ENCODE data around the gene KLLN. TPM values are rescaled to one million over a fixed set of nuclear protein-coding genes. Genes with fewer than 3 reads are reported as not detected.
"Not testable (repeated sequence)": the region's sequence is repeated elsewhere in the genome, so short reads cannot be mapped to it uniquely, and the experiment has no call there.

The KLLN gene
- total RNA-seq, 4 donors from 2014 or later, result 0.60 to 1.9 (median 1.0) TPM

GRCh38 chr10:87886635-87887034 lies 23.3 kb upstream of the KLLN start:
- no peak for ATAC-seq (ENCODE audit: low FRiP score)
- DNase-seq (ENCODE audit: low spot score), result no peak
- TF ChIP-seq CTCF (IDR thresholded peaks at IDR 0.05), result no peak

- ATAC-seq (ENCODE audit: low FRiP score) (no peak), DNase-seq (ENCODE audit: low spot score) (no peak)
- no peak for TF ChIP-seq CTCF (IDR thresholded peaks at IDR 0.05)
These were observed 19.4 kb upstream of the KLLN start for GRCh38 chr10:87882555-87883294.

- DNase-seq (ENCODE audit: low spot score); ATAC-seq (ENCODE audit: low FRiP score): not testable (repeated sequence)
These were observed 18.2 kb upstream of the KLLN start for GRCh38 chr10:87881373-87882059.

- ATAC-seq (ENCODE audit: low FRiP score), result no peak
- DNase-seq (ENCODE audit: low spot score), result no peak
- no peak for TF ChIP-seq CTCF (IDR thresholded peaks at IDR 0.05)
These were observed 17.0 kb upstream of the KLLN start for GRCh38 chr10:87880336-87880735.

GRCh38 chr10:87878664-87879459 lies 15.5 kb upstream of the KLLN start:
- TF ChIP-seq CTCF (IDR thresholded peaks at IDR 0.05), result no peak
- DNase-seq (ENCODE audit: low spot score) (no peak), ATAC-seq (ENCODE audit: low FRiP score) (no peak)

GRCh38 chr10:87875929-87876571 lies 12.7 kb upstream of the KLLN start:
- TF ChIP-seq CTCF (IDR thresholded peaks at IDR 0.05), result no peak
- ATAC-seq (ENCODE audit: low FRiP score), result no peak
- DNase-seq (ENCODE audit: low spot score), result no peak

GRCh38 chr10:87873656-87874055 lies 10.3 kb upstream of the KLLN start:
- DNase-seq (ENCODE audit: low spot score) (no peak), ATAC-seq (ENCODE audit: low FRiP score) (no peak)
- TF ChIP-seq CTCF (IDR thresholded peaks at IDR 0.05), result no peak

Measured in omental fat pad (tissue), 4 donors.